GM12878 (cell line): ENCODE data around the gene EIF4B. TPM values are rescaled to one million over a fixed set of nuclear protein-coding genes. Genes with fewer than 3 reads are reported as not detected.

Source experiments
- CREM ChIP-seq: IDR thresholded peaks from 2 replicates; pipeline ENCODE4 v1.6.1; 2014; ENCODE audit warnings: antibody characterized with exemption, low read depth
- DPF2 ChIP-seq: fragments of 450-650 bp; IDR thresholded peaks from 2 replicates; pipeline ENCODE4 v1.6.1; 2017; ENCODE audit warnings: mild to moderate bottlenecking
- EGR1 ChIP-seq, 2 experiments: IDR thresholded peaks; 1 replicate in 1 of 2; 2 replicates in 1 of 2; pipeline ENCODE4 v1.6.1; 2011 to 2012; ENCODE audit warnings: low read depth in 2 of 2, low read length in 2 of 2, borderline replicate concordance in 1 of 2, mild to moderate bottlenecking in 1 of 2, moderate library complexity in 1 of 2
- ETV6 ChIP-seq, 2 experiments: fragments of 450-650 bp in 1 of 2; IDR thresholded peaks in 1 of 2; conservative IDR thresholded peaks in 1 of 2; 2 replicates each; pipeline ENCODE4 v1.6.1; 2014; ENCODE audit warnings: antibody characterized with exemption in 1 of 2, borderline replicate concordance in 1 of 2, low read depth in 1 of 2, mild to moderate bottlenecking in 1 of 2, moderate library complexity in 1 of 2
- HDGF ChIP-seq: fragments of 450-650 bp; IDR thresholded peaks from 2 replicates; pipeline ENCODE4 v1.6.1; 2016; ENCODE audit warnings: antibody characterized with exemption
- IRF3 ChIP-seq: fragments of 450-650 bp; IDR thresholded peaks from 2 replicates; pipeline ENCODE4 v1.6.1; 2014; ENCODE audit warnings: mild to moderate bottlenecking
- NFYB ChIP-seq: IDR thresholded peaks from 2 replicates; pipeline ENCODE4 v1.6.1; 2011; ENCODE audit warnings: low read depth, mild to moderate bottlenecking, low read length, improper control_type of control experiment, moderate library complexity; ENCODE audit not compliant: insufficient read depth
- NR2C1 ChIP-seq: fragments of 450-650 bp; IDR thresholded peaks from 2 replicates; pipeline ENCODE4 v1.6.1; 2017; ENCODE audit warnings: antibody characterized with exemption, mild to moderate bottlenecking, moderate library complexity
- NR2F1 ChIP-seq: fragments of 450-650 bp; conservative IDR thresholded peaks from 2 replicates; pipeline ENCODE4 v1.6.1; 2017; ENCODE audit warnings: mild to moderate bottlenecking
- PAX8 ChIP-seq: fragments of 450-650 bp; IDR thresholded peaks from 2 replicates; pipeline ENCODE4 v1.6.1; 2017; ENCODE audit warnings: mild to moderate bottlenecking, moderate library complexity
- PBX3 ChIP-seq: IDR thresholded peaks from 2 replicates; pipeline ENCODE4 v1.6.1; 2011; ENCODE audit warnings: mild to moderate bottlenecking, low read depth, low read length, moderate library complexity; ENCODE audit not compliant: insufficient replicate concordance
- POLR2AphosphoS5 ChIP-seq: IDR thresholded peaks from 2 replicates; pipeline ENCODE4 v1.6.1; 2011; ENCODE audit warnings: mild to moderate bottlenecking, low read length, inconsistent platforms
- RFX5 ChIP-seq: IDR thresholded peaks from 2 replicates; pipeline ENCODE4 v1.6.1; 2011; ENCODE audit warnings: low read depth, low read length, improper control_type of control experiment
- RUNX3 ChIP-seq: IDR thresholded peaks from 2 replicates; pipeline ENCODE4 v1.6.1; 2012; ENCODE audit warnings: low read length, inconsistent platforms
- STAT1 ChIP-seq: fragments of 450-650 bp; conservative IDR thresholded peaks from 2 replicates; pipeline ENCODE4 v1.6.1; 2014; ENCODE audit warnings: antibody characterized with exemption, mild to moderate bottlenecking
- TCF3 ChIP-seq: IDR thresholded peaks from 2 replicates; pipeline ENCODE4 v1.6.1; 2012; ENCODE audit warnings: low read depth, mild to moderate bottlenecking, low read length, borderline replicate concordance; ENCODE audit not compliant: insufficient read depth
- USF1 ChIP-seq: IDR thresholded peaks from 2 replicates; pipeline ENCODE4 v1.6.1; 2011; ENCODE audit warnings: borderline replicate concordance, low read depth, mild to moderate bottlenecking, moderate library complexity, mixed read lengths, low read length; ENCODE audit not compliant: insufficient read depth; ENCODE audit errors: extremely low read length
- ZNF687 ChIP-seq: fragments of 450-650 bp; IDR thresholded peaks from 2 replicates; pipeline ENCODE4 v1.6.1; 2017; ENCODE audit warnings: mild to moderate bottlenecking, moderate library complexity
- ZSCAN29 ChIP-seq: fragments of 450-650 bp; IDR thresholded peaks from 2 replicates; pipeline ENCODE4 v1.6.1; 2017; ENCODE audit warnings: mild to moderate bottlenecking, moderate library complexity
- polyA plus RNA-seq, 11 experiments: library from polyadenylated mRNA; depleted of rRNA in 4 of 11; unstranded in 6 of 11; stranded (reverse) in 5 of 11; fragments of >200 nt; fragmentation: Nextera tagmentation in 4 of 11; fragmentation: Illumina TruSeq in 1 of 11; extraction: Ambion mirVana in 4 of 11; extraction: Trizol in 1 of 11; gene quantifications; 1 replicate in 1 of 11; 2 replicates in 10 of 11; pipeline versions ENCODE4 v1.2.1 to v1.2.3, GENCODE V29; 2011 to 2016; ENCODE audit warnings: inconsistent platforms in 2 of 11, missing spikeins in 2 of 11, low read depth in 1 of 11
- total RNA-seq, 4 experiments: library from RNA; depleted of rRNA in 3 of 4; stranded (reverse); fragments of >200 nt in 3 of 4; fragmentation: Illumina TruSeq in 1 of 4; extraction: Trizol in 1 of 4; gene quantifications; 2 replicates each; pipeline versions ENCODE4 v1.2.1 to v1.2.3, GENCODE V29; 2013 to 2021

EIF4B gene
- total and polyA plus RNA-seq, 10 of the 15 experiments (the other 5 are each of a cell fraction or from before 2014, with no cell fraction given): 123 to 752 (median 431) TPM

GRCh38 chr12:53079226-53080117 lies 73.2 kb downstream of the EIF4B start, which contains the start of gene SPRYD3 (continued):
- peak; percentile 64; the same call in 1 of the 2 replicates for TF ChIP-seq RFX5
- TF ChIP-seq EGR1 (IDR thresholded peaks at IDR 0.05; ENCODE audit: borderline replicate concordance in 1 of 2, low read depth in 2 of 2, low read length in 2 of 2): peak in 1 of 2 experiments; percentile 29; a peak in 1 of 3 replicates
- peak; percentile 96 for TF ChIP-seq NFYB
- TF ChIP-seq ETV6 (conservative IDR thresholded peaks at IDR 0.05 in 1 of 2, IDR thresholded peaks at IDR 0.05 in 1 of 2; ENCODE audit: borderline replicate concordance in 1 of 2, low read depth in 1 of 2): no peak
- peak; percentile 46; the same call in 1 of the 2 replicates for TF ChIP-seq HDGF
- no peak for TF ChIP-seq USF1
- peak; percentile 74; the same call in 1 of the 2 replicates for TF ChIP-seq POLR2AphosphoS5
- TF ChIP-seq NR2C1: no peak
- TF ChIP-seq NR2F1: peak; percentile 34; the same call in 1 of the 2 replicates
- peak; percentile 100 for TF ChIP-seq PBX3
- TF ChIP-seq DPF2: peak; percentile 99
- TF ChIP-seq TCF3: peak; percentile 68; the same call in 1 of the 2 replicates
- TF ChIP-seq CREM: peak; percentile 51; the same call in 1 of the 2 replicates
- peak; percentile 97 for TF ChIP-seq IRF3
- 0 out of 2 replicates have a peak, but pooled peaks have one; percentile 6 for TF ChIP-seq RUNX3
- TF ChIP-seq STAT1: 0 out of 2 replicates have a peak, but pooled peaks have one; percentile 49
- TF ChIP-seq ZNF687: peak; percentile 79
- 0 out of 2 replicates have a peak, but pooled peaks have one; percentile 30 for TF ChIP-seq ZSCAN29
- TF ChIP-seq PAX8: no peak
